NCI-H460 (cell line): ENCODE data around the gene SERPINE1. TPM values are rescaled to one million over a fixed set of nuclear protein-coding genes. Genes with fewer than 3 reads are reported as not detected.
A peak's percentile ranks its signal among the peaks of the same experiment; 100 is the strongest.

ENCODE experiments used
- DNase-seq: peaks from one replicate; pipeline ENCODE4 v3.0.0-alpha.2; 2016; ENCODE audit warnings: low read depth; ENCODE audit errors: extremely low read depth
- total RNA-seq: library from RNA; depleted of rRNA; stranded (reverse); fragments of >200 nt; shearing (Covaris generic); gene quantifications from 2 replicates; pipeline ENCODE4 v1.2.3, GENCODE V29; 2014

SERPINE1 gene
- total RNA-seq, 1 experiment from 2014 or later = 12.3 TPM

GRCh38 chr7:101166909-101167644 lies 40.2 kb downstream of the SERPINE1 start:
- DNase-seq = no peak

GRCh38 chr7:101167645-101168411 lies 40.9 kb downstream of the SERPINE1 start:
- no peak for DNase-seq

GRCh38 chr7:101168412-101169049 lies 41.6 kb downstream of the SERPINE1 start:
- DNase-seq = no peak

GRCh38 chr7:101169110-101169837 lies 42.4 kb downstream of the SERPINE1 start:
- no peak for DNase-seq

GRCh38 chr7:101169838-101170551 lies 43.1 kb downstream of the SERPINE1 start:
- peak; percentile 53 for DNase-seq

GRCh38 chr7:101170617-101171441 lies 43.9 kb downstream of the SERPINE1 start:
- DNase-seq = no peak

GRCh38 chr7:101171442-101171837 lies 44.5 kb downstream of the SERPINE1 start:
- DNase-seq = no peak

GRCh38 chr7:101172005-101172853 lies 45.3 kb downstream of the SERPINE1 start:
- no peak for DNase-seq

- DNase-seq = peak; percentile 71
These were observed 46.2 kb downstream of the SERPINE1 start for GRCh38 chr7:101172854-101173751.

- DNase-seq = peak; percentile 58
These were observed 46.9 kb downstream of the SERPINE1 start for GRCh38 chr7:101173752-101174244.

- no peak for DNase-seq
These were observed 47.5 kb downstream of the SERPINE1 start for GRCh38 chr7:101174322-101174854.

- no peak for DNase-seq
These were observed 48.8 kb downstream of the SERPINE1 start for GRCh38 chr7:101175664-101176063.

GRCh38 chr7:101177644-101178043 lies 50.7 kb downstream of the SERPINE1 start:
- DNase-seq = no peak

- DNase-seq = no peak
These were observed 52.2 kb downstream of the SERPINE1 start for GRCh38 chr7:101179117-101179516.

GRCh38 chr7:101179713-101180112 lies 52.8 kb downstream of the SERPINE1 start:
- no peak for DNase-seq

- DNase-seq = no peak
These were observed 53.3 kb downstream of the SERPINE1 start, which contains the start of gene NAT16 for GRCh38 chr7:101180130-101180755. TSS of gene NAT16 (minus strand) at chr7:101180293. CDS start at chr7:101174807, 5,486 bp downstream.
